Gastroesophageal sphincter (tissue), 3 donors: ENCODE data around the gene ZACN.

Source experiments
- EP300 ChIP-seq: sonication (generic); formaldehyde crosslinking; IDR thresholded peaks from one replicate; pipeline ENCODE4 v1.6.1; 2017; ENCODE audit warnings: antibody characterized with exemption, mild to moderate bottlenecking
- POLR2A ChIP-seq, 2 donors: fragments of 450-650 bp; IDR thresholded peaks; one replicate each; pipeline ENCODE4 v1.6.1; 2017; ENCODE audit warnings: antibody characterized with exemption in 2 of 2, mild to moderate bottlenecking in 2 of 2, moderate library complexity in 1 of 2
- POLR2AphosphoS5 ChIP-seq: sonication (generic); formaldehyde crosslinking; IDR thresholded peaks from one replicate; pipeline ENCODE4 v1.6.1; 2017; ENCODE audit warnings: antibody characterized with exemption
- TF ChIP-seq, protein P1 (sequence below), 4 experiments: fragments of 200-600 bp in 2 of 4; fragments of 450-650 bp in 2 of 4; sonication (generic) in 1 of 4; IDR thresholded peaks; one replicate each; pipeline ENCODE4 v1.5.1; 2017 to 2019; ENCODE audit warnings: antibody characterized with exemption in 4 of 4, mild to moderate bottlenecking in 2 of 4, moderate library complexity in 2 of 4

- TF ChIP-seq, protein P1, sequence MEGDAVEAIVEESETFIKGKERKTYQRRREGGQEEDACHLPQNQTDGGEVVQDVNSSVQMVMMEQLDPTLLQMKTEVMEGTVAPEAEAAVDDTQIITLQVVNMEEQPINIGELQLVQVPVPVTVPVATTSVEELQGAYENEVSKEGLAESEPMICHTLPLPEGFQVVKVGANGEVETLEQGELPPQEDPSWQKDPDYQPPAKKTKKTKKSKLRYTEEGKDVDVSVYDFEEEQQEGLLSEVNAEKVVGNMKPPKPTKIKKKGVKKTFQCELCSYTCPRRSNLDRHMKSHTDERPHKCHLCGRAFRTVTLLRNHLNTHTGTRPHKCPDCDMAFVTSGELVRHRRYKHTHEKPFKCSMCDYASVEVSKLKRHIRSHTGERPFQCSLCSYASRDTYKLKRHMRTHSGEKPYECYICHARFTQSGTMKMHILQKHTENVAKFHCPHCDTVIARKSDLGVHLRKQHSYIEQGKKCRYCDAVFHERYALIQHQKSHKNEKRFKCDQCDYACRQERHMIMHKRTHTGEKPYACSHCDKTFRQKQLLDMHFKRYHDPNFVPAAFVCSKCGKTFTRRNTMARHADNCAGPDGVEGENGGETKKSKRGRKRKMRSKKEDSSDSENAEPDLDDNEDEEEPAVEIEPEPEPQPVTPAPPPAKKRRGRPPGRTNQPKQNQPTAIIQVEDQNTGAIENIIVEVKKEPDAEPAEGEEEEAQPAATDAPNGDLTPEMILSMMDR (IDR thresholded peaks at IDR 0.05), result no peak
- TF ChIP-seq POLR2A (IDR thresholded peaks at IDR 0.05), result no peak
- TF ChIP-seq EP300, result no peak
- TF ChIP-seq POLR2AphosphoS5, result no peak
Measured at GRCh38 chr17:76046064-76046463, 32.9 kb upstream of the ZACN start.
